Hepatocyte (in vitro differentiated cells): Measurements from ENCODE around the gene COL4A1. TPM values are rescaled to one million over a fixed set of nuclear protein-coding genes. Genes with fewer than 3 reads are reported as not detected.

Source experiments
- DNase-seq: peaks from one replicate; pipeline ENCODE4 v3.0.0-alpha.2; 2016; ENCODE audit warnings: low spot score
- H2AFZ ChIP-seq: fragments of 200-600 bp; sonication (generic); 2 replicates; pipeline ENCODE4 v1.6.0; 2016; ENCODE audit warnings: antibody characterized with exemption, mild to moderate bottlenecking
- H3K27ac ChIP-seq: fragments of 200-600 bp; sonication (generic); 2 replicates; pipeline ENCODE4 v1.5.1; 2016; ENCODE audit warnings: mild to moderate bottlenecking
- H3K27me3 ChIP-seq: fragments of 200-600 bp; sonication (generic); 2 replicates; pipeline ENCODE4 v1.6.1; 2016
- H3K36me3 ChIP-seq: fragments of 200-600 bp; sonication (generic); replicated peaks from 2 replicates; pipeline ENCODE4 v1.5.1; 2016; ENCODE audit warnings: low read depth; ENCODE audit not compliant: insufficient read depth
- H3K4me1 ChIP-seq: fragments of 200-600 bp; sonication (generic); 2 replicates; pipeline ENCODE4 v1.5.1; 2016; ENCODE audit warnings: mild to moderate bottlenecking, moderate library complexity; ENCODE audit not compliant: insufficient read depth
- H3K4me2 ChIP-seq: fragments of 200-600 bp; sonication (generic); 2 replicates; pipeline ENCODE4 v1.6.0; 2016
- H3K4me3 ChIP-seq: fragments of 200-600 bp; sonication (generic); 2 replicates; pipeline ENCODE4 v1.5.1; 2016; ENCODE audit warnings: mild to moderate bottlenecking
- H3K79me2 ChIP-seq: fragments of 200-600 bp; sonication (generic); 2 replicates; pipeline ENCODE4 v1.6.0; 2017; ENCODE audit warnings: mild to moderate bottlenecking
- H3K9me2 ChIP-seq: fragments of 200-600 bp; sonication (generic); replicated peaks from 2 replicates; pipeline ENCODE4 v1.6.0; 2017; ENCODE audit warnings: mild to moderate bottlenecking; ENCODE audit not compliant: insufficient read depth
- H3K9me3 ChIP-seq: fragments of 200-600 bp; sonication (generic); 2 replicates; pipeline ENCODE4 v1.5.1; 2016; ENCODE audit warnings: low read depth, mild to moderate bottlenecking
- H4K20me1 ChIP-seq: fragments of 200-600 bp; sonication (generic); 2 replicates; pipeline ENCODE4 v1.6.0; 2016; ENCODE audit warnings: mild to moderate bottlenecking; ENCODE audit not compliant: insufficient read depth, poor library complexity, severe bottlenecking
- CTCF ChIP-seq: fragments of 200-600 bp; sonication (generic); IDR thresholded peaks from 2 replicates; pipeline ENCODE4 v1.5.1; 2016; ENCODE audit warnings: antibody characterized with exemption, mild to moderate bottlenecking; ENCODE audit not compliant: poor library complexity
- EZH2 ChIP-seq: fragments of 200-600 bp; sonication (generic); IDR thresholded peaks from 2 replicates; pipeline ENCODE4 v1.6.1; 2016; ENCODE audit warnings: antibody characterized with exemption, mild to moderate bottlenecking, borderline replicate concordance
- EZH2phosphoT487 ChIP-seq: fragments of 200-600 bp; sonication (generic); IDR thresholded peaks from one replicate; pipeline ENCODE4 v1.6.1; 2018; ENCODE audit warnings: antibody characterized with exemption, mild to moderate bottlenecking, low read depth, moderate library complexity; ENCODE audit not compliant: unreplicated experiment, severe bottlenecking
- WGBS: methylation state at CpG from one replicate; pipeline ENCODE4 v1.1.6; 2016; ENCODE audit warnings: low lambda C conversion rate; ENCODE audit errors: missing lambda C conversion rate; 5-methylcytosine and 5-hydroxymethylcytosine counted together
- polyA plus RNA-seq: library from polyadenylated mRNA; unstranded; fragments of >200 nt; fragmentation: Nextera tagmentation; extraction: Ambion mirVana; gene quantifications from 2 replicates; pipeline ENCODE4 v1.2.1, GENCODE V29; 2016
- total RNA-seq: library from RNA; depleted of rRNA; stranded (reverse); fragments of >200 nt; gene quantifications from 2 replicates; pipeline ENCODE4 v1.2.3, GENCODE V29; 2014

The COL4A1 gene
- total and polyA plus RNA-seq, 2 experiments from 2014 or later: 138 to 269 TPM

- Histone ChIP-seq H2AFZ (no peak overlapping the region), H3K4me3 (no peak overlapping the region), H3K4me1 (peaks cover 5% of the 10 kb centered on the region), H3K4me2 (no peak overlapping the region), H3K9me3 (no peaks in the 10 kb centered on the region), H4K20me1 (no peaks in the 10 kb centered on the region), H3K27ac (no peak overlapping the region), H3K9me2 (no peaks in the 10 kb centered on the region), H3K27me3 (no peaks in the 10 kb centered on the region), H3K79me2 (peaks cover 5% of the 10 kb centered on the region), H3K36me3 (no peaks in the 10 kb centered on the region)
- DNase-seq: no peak
- 89% methylated on average over 11 of the region's 11 CpGs for WGBS
- no peak for TF ChIP-seq EZH2phosphoT487
- TF ChIP-seq EZH2: no peak
- no peak for TF ChIP-seq CTCF
Measured at GRCh38 chr13:110232756-110233155, 74.2 kb downstream of the COL4A1 start.

DNA sequence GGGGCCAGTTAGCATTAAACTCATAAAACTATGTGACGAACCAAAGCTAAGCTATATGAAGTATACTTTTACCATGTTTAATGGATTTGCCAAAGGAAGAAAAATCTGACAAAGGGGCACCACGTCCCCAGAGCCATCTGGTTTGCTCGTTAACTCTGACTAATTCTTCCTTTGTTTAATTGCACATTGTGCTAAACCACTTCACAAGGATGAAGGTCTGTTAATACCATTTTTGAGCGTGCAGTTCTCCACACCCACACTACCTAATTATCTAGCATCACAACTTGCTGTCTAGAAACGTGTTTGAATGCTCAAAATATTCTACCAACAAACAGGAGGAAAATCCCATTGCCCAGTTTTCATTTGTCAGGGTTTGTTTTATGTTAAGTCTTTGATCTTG lies 74.8 kb downstream of the COL4A1 start:
- Histone ChIP-seq H4K20me1 (no peaks in the 10 kb centered on the region), H3K4me3 (no peak overlapping the region), H3K27me3 (no peaks in the 10 kb centered on the region), H3K79me2 (peaks cover 5% of the 10 kb centered on the region), H3K36me3 (no peaks in the 10 kb centered on the region), H2AFZ (no peak overlapping the region), H3K4me2 (no peak overlapping the region), H3K9me3 (no peaks in the 10 kb centered on the region), H3K9me2 (no peaks in the 10 kb centered on the region), H3K4me1 (peaks cover 5% of the 10 kb centered on the region), H3K27ac (no peak overlapping the region)
- WGBS: 87% methylated on average over 5 of the region's 5 CpGs
- TF ChIP-seq EZH2phosphoT487 (no peak), EZH2 (no peak), CTCF (no peak)
- no peak for DNase-seq

GRCh38 chr13:110231348-110232047 lies 75.5 kb downstream of the COL4A1 start:
- Histone ChIP-seq H2AFZ (no peak overlapping the region), H3K4me3 (no peak overlapping the region), H3K4me1 (peaks cover 5% of the 10 kb centered on the region), H3K9me3 (no peaks in the 10 kb centered on the region), H3K36me3 (no peaks in the 10 kb centered on the region), H3K27me3 (no peaks in the 10 kb centered on the region), H3K9me2 (no peaks in the 10 kb centered on the region), H3K27ac (no peak overlapping the region), H4K20me1 (no peaks in the 10 kb centered on the region), H3K4me2 (no peak overlapping the region), H3K79me2 (peaks cover 5% of the 10 kb centered on the region)
- DNase-seq: no peak
- no peak for TF ChIP-seq CTCF
- no peak for TF ChIP-seq EZH2
- no peak for TF ChIP-seq EZH2phosphoT487
- WGBS: 91% methylated on average over 16 of the region's 16 CpGs
